ENCODE data around the gene CCDC177.

The CCDC177 gene

DNA sequence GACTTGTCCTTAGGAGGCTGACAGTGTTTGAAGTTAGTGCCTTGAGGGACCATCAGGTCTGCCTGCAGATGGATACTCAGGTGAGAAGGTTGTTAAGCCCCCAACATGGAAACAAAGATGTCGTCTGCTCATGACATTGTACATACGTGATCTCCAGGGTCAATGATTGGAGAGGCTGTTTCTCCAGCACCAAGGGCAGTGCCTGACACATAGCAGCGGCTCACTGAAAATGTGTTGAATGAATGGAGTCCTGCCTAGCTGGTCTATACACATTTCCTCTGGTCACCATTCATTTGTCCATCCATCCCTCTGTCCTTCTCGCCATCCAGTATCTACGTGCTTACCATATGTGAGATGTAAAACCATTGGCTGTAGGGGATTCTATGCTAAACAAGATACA, 7.1 kb downstream of the CCDC177 start:
- no peak for DNase-seq (ENCODE audit: low read depth in 2 of 2)

DNA sequence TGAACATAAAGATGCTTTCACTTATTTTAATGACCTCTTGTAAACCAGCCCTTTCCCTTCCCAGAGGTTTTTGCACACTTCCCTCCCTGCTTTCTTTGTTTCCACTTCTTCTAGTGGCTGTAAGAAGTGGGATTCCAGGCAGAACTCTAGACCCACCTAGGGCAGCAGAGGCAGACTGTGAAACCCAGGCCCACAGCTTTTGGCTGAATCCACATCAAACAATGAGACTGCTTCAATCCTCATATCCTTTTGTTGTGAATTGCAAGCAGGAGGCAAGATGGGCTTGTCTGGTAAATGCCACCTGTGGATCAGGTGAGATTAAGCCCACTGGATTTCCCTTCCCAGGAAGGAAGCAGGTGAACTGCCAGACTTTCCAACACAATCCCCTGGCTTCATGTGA, 12.8 kb downstream of the CCDC177 start:
- no peak for DNase-seq (ENCODE audit: low read depth in 2 of 2)

GRCh38 chr14:69560826-69561225, 13.8 kb downstream of the CCDC177 start:
- DNase-seq (ENCODE audit: low read depth in 2 of 2): no peak

- DNase-seq (ENCODE audit: low read depth in 2 of 2): no peak
Measured at GRCh38 chr14:69559581-69560011, 15.1 kb downstream of the CCDC177 start.

DNA sequence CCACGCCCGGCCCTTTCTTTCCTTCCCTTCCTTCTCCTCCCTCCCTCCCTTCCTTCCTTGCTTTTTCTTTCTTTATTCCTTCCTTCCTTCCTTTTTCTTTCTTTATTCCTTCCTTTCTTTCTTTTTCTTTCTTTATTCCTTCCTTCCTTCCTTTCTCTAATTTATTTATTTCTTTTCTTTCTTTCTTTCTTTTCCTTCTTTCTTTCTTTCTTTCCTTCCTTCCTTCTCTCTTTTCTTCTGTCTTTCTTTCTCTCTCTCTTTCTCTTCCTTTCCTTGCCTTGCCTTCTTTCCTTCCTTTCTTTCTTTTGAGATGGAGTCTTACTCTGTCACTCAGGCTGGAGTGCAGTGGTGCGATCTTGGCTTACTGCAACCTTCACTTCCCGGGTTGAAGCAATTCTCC, 15.9 kb downstream of the CCDC177 start:
- DNase-seq (ENCODE audit: low read depth in 2 of 2): no peak

- DNase-seq (ENCODE audit: low read depth in 2 of 2): no peak
Measured at GRCh38 chr14:69554500-69554899, 20.2 kb downstream of the CCDC177 start.

- no peak for DNase-seq (ENCODE audit: low read depth in 2 of 2)
Measured at GRCh38 chr14:69553252-69553651, 21.4 kb downstream of the CCDC177 start.

GRCh38 chr14:69551511-69551910, 23.2 kb downstream of the CCDC177 start:
- DNase-seq (ENCODE audit: low read depth in 2 of 2): no peak

GRCh38 chr14:69548566-69548965, 26.1 kb downstream of the CCDC177 start:
- no peak for DNase-seq (ENCODE audit: low read depth in 2 of 2)

DNA sequence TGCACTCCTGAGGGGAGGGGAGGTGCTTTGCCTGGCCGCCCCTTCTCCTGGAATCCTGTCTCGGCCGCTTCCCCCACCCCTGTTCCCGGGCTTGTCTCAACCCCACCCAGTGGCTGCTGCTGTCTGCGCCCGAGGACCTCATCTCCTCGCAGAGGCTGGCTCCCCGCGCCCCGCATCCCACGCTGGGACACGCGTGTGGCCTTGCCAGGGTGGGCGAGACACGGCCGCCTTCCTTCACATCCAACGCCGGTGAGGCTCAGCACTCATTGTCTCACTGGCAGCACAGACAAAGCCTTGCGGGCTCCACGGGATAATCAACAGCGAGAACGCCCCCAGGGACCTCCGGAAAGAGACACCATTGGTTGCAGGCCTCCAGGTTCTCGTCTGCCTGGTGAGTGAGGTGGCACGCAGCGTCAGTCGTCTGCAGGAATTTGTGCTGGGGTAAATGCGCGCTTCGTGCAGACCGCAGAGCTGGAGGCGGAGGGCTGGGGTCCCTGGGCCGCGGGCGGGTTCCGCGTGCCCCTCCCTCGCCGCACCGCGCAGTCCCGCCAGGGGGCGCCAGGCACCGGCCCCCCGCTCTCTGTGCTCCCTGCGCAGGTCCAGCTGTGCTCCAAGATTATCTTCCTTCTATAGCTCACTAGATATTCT, 26.8 kb downstream of the CCDC177 start:
- DNase-seq (ENCODE audit: low read depth in 2 of 2): no peak

DNA sequence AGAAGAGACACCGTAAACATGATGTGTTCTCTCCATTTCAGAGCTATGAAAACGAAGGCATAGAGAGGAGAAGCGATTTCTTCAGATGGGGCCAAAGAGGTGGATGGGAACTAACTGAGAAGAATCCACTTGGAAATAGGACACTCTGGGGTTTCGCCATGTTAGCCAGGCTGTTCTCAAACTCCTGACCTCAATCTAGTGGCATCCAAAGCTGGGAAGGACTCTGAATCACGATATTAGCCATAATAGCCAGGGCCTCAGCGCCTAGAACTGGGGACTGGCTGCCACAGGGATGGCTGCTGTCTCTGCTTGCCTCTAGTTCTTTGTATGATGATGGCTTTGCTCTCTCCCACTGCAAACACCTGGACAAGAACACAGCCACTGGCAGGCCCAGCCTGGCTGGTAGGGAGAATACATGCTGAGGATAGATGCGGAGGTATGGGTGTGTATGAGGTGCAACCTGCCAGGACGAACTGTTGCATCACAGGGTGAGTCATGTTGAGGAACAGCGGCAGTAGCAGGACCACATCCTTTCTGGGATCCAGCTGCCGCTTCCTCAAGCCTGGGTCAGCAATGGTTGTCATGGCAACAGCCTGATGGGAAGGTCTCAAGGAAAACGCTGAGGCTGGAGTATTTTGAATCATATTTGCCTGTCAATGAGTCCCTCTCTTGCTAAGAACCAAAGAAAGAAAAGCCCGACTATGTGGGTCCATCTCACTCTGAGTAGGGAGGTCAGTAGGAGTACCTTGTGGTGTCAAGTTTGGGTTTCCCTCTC, 31.1 kb downstream of the CCDC177 start:
- DNase-seq (ENCODE audit: low read depth in 2 of 2): no peak

DNA sequence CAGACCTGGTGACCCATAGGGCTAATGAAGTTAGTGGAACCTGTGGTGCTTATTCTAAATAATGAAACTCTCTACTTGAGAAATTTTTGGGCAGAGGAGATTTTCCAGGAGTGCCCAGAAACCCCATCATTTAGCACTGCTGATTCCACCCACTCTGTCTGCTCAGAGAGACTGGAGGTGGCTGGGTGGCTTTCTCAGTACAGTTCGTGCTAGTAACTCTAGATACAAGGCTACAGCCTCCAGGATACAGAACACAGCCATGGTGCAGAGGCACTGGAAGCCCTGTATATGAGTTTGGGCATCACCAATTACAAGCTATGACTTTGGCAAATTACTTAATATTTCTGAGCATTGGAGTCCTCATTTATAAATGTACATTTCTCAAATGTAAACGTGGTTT, 32.4 kb downstream of the CCDC177 start:
- DNase-seq (ENCODE audit: low read depth in 2 of 2): no peak

- no peak for DNase-seq (ENCODE audit: low read depth in 2 of 2)
Measured at GRCh38 chr14:69540654-69541335, 33.9 kb downstream of the CCDC177 start.

GRCh38 chr14:69539631-69540410, 34.9 kb downstream of the CCDC177 start:
- DNase-seq (ENCODE audit: low read depth in 2 of 2): no peak

- DNase-seq (ENCODE audit: low read depth in 2 of 2): no peak
Measured at GRCh38 chr14:69538766-69539165, 35.9 kb downstream of the CCDC177 start.

DNA sequence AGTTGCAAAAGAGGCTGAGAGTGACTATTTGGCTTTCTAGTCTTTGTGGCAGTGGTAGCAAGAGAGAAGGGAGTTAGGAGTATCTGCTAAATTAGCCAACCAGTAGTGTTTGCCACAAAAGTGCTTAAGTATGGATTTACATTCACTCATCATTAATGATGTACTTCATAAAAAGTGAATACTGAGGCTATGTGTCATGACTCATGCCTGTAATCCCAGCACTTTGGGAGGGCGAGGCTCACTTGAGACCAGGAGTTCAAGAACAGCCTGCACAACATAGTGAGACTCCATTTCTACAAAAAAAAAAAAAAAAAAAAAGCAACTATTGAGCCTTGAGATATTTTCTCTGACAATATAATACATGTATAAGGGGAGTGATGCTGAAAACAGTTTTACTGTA, 36.8 kb downstream of the CCDC177 start:
- no peak for DNase-seq (ENCODE audit: low read depth in 2 of 2)

DNA sequence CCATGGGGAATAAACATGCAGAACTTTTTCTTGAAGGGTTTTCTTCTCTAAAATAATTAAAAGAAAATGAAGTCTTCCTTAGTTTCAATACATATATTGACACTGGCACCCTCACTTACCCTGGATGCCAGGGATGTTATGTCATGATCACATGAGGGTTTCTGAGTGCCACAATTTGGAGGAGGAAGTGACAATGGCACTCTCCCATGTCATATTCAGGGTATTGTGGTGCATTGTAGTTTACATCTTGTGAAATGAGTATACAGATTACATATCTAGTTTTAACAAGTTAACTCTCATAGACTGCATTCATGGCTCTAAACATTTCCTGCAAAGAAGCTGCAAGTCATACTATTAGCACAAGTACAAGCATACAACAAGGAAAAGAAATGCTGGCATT, 37.7 kb downstream of the CCDC177 start:
- DNase-seq (ENCODE audit: low read depth in 2 of 2): no peak

DNA sequence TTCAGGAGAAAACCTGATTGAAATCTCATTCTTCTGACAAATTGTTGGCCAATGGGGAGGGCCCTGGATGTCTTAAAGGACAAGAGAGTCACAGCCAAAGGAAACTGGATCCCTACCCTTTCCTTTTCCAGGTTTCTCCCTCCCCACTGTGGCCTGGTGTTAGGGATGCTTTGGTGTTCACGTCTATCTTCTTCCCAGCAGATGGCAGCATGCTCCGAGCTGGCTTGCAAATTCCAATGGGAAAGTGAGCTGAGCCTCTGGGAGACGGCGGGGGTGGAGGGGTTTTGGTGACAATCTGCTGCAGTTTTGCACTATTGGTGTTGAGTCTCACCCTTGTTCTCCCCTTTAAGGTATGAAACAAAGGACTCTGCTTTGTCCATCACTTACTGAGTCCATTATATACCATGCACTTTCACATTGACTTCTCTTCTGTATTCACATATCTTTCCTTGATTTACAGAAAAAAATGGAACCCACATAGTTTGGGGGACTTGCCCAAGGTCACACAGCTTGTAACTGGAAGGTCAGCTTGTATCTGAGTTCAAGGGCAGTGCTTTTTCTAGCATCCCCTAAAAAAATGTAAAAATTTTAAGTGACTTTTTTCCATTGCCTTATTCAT, 39.3 kb downstream of the CCDC177 start:
- no peak for DNase-seq (ENCODE audit: low read depth in 2 of 2)

DNA sequence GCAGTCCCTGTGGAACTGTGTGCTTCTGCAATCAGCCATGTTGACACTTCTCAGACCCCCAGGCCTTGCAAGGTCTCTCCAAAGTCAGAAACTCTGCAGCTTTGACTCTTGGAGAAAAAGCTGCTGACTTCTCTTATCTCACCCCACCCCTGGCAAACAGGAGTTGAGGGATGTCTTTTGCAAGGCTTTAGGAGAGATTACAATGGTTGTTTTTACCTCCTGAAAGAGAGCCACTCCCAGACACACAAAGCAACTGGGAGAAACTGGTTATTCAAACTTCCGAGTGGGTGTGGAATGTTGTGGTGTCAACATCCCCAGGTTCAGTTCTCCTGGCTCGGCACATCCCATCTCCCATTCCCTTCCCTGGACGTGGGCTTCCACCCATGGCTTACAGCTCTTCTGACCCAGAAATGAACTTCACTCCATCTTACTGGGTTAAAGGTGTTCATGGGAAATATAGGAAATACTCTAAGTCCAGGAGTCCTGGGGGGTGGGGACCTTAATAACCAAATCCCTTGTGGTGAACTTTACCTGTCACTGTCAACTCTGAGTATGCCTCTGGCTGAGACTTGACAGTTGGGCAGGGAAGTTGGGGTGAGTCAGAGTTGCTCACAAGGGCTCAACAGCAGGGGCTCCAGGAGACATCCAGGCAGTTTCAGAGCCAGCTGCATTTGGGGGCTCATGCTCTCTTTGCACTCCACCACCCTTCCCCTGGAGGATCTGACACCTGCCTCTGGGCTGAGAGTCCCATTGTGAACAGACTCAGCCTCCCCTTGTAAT, 41.9 kb downstream of the CCDC177 start:
- no peak for DNase-seq (ENCODE audit: low read depth in 2 of 2)

DNA sequence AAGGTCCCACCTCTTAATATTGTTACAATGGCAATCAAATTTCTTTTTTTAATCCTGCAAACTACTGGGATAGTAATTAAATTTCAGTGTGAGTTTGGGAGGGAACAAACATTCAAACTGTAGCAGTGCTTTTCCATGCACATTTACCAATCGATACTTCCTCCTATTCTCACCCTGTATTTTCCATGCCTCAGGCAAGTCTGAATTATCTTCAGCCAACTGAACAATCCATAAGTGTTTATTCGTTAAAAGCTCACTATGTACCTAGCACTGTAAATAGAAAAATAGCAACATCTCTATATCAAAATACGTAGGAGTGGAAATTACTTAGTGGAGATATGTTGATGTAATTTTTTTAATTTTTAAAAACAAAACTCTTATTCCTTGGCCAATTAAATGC, 43.5 kb downstream of the CCDC177 start:
- DNase-seq (ENCODE audit: low read depth in 2 of 2): no peak

- no peak for DNase-seq (ENCODE audit: low read depth in 2 of 2)
Measured at GRCh38 chr14:69530095-69530494, 44.6 kb downstream of the CCDC177 start.
